Retina (tissue), 1 donor: Measurements from ENCODE around the gene CHIC1.
"Not testable (repeated sequence)": the region's sequence is repeated elsewhere in the genome, so short reads cannot be mapped to it uniquely, and the experiment has no call there.

ENCODE experiments used
- DNase-seq: peaks from one replicate; pipeline ENCODE4 v3.0.0-alpha.2; 2016

CHIC1 gene

DNA sequence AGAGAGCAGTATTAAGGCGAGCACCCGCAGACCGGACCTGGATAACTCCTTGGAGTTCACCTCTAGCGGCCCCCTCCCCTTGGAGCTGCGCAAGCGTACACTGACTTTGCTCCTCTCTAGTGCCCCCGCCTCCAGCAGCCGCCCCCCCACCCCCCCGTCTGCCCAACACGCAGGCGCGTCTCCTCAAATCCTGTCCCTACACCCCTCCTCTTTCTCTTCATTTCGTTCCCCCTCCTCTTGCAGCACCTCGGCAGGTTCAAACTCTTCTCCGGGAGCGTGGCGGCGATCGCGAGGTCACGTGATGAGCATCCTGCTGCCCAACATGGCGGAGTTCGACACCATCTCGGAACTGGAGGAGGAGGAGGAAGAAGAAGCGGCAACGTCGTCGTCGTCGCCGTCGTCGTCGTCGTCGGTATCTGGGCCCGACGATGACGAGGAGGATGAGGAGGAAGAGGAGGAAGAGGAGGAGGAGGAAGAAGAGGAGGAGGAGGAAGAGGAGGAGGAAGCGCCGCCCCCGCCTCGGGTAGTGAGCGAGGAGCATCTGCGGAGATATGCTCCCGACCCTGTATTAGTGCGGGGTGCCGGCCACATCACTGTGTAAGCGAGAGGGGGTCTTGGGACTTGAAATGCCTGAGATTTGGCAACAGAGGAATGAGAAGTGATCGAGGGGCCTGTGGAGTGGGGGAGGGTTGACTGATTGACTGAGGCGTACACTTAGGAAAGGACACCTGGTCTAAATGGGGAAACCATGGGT is at the start of gene CHIC1:
Gene CHIC1, plus strand, starts transcription at position 214 of the 754 bp plus-strand sequence. Its CDS starts 88 bp downstream, at position 302.
- peak; percentile 79 for DNase-seq

DNA sequence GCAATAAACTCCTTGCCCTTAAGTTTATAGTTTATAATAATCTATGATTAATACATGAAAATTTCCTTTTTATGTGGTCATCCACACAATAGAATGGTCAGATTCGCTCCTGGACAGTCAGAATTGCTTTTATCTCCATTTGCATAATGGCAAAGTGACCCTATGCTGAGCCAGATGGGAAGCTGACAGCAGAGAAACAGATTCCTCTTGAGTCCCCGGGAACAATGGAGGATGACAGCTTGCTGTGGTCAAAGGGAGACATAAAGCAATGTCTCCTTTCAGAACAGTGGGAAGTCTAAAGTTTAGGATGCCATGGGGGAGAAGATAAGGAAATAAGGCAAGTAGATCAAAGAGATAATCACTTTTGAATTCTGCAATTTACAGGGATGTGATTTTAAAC is 40.2 kb upstream of the CHIC1 start:
- DNase-seq = not testable (repeated sequence)

DNA sequence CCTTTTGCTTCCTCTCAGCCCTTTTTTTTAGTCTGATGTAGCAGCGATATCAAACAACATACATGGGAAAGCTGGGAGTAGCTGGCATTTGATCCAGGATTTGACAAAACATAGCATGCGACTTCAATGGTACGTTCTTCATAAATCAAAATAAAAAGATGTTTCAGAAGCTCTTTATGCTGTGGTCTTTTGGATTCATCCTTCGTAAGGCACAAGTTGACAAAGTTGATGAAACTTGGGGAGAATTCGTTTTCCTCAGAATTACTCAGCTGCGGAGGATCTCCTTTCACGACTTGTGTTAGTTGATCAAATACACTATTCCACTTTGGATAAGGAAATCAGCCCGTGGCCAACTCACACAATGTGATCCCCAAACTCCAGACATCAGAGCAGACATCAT is 38.1 kb upstream of the CHIC1 start:
- DNase-seq = no peak

DNA sequence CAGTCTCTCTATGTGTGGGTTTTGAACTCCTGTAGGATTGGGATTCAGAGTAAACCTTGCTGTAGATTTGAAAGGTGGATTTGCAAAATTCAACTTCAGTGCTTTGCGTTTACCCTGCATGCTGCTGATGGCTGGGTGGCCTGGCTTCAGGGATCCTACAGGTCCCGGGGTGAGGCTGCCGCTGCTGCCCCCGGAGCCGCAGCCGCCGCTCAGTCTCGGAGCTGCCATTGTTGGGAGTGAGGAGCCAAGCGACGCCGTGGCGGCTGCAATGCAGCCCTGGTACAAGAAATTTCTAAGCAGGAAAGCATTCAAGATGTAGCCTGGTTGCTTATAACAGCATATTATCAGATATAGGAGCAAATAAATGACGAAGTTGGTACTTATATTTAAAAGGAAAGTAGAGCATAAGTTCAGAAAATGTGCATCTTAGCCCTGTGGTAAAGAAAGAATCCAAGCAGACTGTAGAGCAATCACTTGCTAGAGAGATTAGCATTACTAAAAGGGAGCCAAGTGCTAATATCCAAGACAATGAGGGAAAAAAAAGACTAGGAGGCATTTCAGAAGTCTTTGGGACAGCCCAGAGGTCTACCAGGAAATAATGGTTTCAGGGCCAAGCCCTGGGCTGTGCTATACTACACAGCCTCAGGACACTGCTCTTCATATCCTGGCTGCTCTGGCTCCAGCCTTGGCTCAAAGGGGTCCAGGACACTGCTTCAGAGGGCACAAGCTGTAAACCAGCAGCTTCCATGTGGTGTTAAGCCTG is 36.9 kb upstream of the CHIC1 start:
- DNase-seq = peak; percentile 11

DNA sequence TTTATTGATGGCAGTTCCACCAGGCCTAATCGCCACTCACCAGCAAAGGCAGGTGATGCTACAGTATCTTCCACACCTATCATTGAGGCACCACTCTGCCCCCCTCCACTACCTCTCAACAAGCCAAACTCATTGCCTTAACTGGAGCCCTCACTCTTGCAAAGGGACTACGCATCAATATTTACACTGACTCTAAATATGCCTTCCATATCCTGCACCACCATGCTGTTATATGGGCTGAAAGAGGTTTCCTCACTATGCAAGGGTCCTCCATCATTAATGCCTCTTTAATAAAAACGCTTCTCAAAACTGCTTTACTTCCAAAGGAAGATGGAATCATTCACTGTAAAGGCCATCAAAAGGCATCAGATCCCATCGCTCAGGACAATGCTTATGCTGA is 31.3 kb upstream of the CHIC1 start:
- DNase-seq = not testable (repeated sequence)

DNA sequence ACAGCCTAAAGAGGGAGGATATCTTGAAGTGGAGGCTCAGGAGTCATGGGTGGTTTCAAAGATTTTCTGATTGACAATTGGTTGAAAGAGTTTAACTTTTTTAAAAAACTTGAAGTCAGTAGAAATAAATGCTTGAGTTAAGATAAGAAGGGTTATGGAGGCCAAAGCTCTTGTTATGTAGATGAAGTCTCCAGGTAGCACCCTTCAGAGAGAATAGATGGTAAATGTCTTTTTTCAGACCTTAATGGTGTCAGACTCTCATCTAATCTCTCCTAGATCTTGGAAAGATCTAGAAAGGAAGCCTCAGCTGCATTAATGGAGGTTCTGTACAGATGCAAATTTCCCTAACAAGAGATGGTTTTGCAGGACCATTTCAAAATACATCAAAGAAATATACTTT is 6.8 kb upstream of the CHIC1 start:
- DNase-seq = no peak

DNA sequence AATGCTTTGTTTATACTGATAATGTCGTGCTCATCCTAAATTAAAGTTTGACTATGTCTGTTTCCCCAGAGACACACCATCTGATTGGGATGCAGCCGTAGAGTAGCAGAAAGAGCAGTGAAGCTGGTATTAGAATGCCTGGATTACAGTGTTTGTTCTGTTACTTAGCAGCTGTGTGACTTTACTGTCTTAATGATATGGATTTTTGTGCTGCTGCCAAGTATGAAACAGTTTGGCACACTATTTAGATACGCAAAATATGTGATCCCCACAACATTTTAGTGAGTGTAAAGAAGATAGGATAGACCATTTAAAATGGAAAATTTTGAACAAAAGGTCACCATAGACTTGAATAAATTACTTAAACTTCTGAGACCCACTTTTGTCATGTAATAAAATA is 1.2 kb upstream of the CHIC1 start:
- DNase-seq = no peak

DNA sequence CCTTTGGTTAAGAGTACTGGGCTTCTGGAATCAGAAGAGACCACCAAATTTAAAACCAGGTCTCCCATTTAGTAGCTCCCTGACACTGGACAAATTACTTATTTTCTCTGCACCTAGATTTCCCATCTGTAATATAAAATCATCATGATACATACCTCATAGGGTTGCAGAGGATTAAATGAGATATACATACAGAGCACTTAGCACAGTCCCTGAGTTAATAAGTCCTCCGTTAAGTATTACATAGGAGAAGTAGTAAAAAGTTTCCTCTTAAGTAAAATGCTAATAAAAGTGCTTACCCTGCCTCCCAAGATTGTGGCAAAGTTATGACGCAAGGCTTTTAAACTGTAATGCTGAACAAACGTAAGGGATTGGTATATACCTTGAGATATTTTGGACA is 539 bp upstream of the CHIC1 start:
- no peak for DNase-seq

DNA sequence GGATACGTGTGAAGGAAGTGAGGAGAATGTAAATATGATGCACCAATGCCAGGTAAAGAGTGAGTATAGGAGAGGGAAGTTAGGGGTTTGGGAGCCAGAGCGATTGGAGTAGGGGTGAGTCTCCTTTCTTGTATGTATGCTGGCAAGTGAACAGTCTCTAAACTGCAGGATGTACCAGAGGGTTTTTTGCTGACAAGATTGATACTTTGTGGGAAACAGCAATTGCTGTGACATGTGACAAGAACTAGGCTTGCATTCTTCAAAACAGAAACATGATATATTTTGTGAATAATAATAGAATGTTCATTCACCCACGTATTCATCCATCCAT is 706 bp downstream of the CHIC1 start:
- DNase-seq = no peak

DNA sequence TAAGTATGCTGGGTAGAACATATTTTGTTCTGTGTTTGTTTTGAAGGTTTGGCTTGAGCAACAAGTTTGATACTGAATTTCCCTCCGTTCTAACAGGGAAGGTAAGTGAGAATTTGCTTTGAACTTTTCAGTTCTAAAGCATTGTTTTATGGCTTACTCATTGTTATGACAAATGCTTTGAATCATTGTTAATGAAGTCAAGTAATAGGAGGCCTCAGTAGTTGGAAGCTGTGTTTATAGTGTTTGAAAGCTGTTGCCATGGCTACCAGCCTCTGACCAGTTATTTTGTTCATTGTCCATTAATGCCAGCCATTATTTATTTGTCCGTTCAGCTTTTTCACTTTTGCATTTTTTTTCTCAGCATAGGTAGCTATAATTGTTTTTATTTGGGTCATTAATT is 14.4 kb downstream of the CHIC1 start:
- peak; percentile 29 for DNase-seq

DNA sequence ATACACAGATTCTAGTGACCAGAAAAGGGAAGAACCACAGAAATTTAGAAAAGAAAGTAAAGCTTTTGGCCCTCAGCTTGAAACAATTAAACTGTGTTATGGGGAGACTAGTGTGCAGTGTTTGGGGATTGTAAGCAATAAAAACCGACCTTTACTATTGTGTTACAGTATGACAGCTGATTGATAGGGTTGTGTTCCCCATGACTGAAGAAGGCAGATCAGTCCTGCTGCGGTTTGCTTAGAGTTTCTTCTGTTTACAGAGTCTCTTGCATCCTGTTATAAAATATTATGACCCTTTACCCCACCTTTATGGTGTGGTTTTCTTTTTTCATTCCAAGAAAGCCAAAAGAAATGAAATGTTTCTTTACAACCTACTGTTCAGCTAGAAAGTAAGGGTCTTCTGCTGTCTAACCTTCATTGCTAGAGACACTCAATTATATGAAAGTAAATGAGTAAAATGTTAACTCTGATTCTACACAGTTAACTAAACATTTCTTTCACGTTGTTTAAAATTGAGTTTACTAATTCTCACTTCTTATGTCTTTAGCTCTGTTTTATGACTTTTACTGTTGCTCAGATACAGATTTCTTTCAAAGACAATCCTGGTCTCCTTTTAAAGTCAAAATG is 18.1 kb downstream of the CHIC1 start:
- DNase-seq = no peak

DNA sequence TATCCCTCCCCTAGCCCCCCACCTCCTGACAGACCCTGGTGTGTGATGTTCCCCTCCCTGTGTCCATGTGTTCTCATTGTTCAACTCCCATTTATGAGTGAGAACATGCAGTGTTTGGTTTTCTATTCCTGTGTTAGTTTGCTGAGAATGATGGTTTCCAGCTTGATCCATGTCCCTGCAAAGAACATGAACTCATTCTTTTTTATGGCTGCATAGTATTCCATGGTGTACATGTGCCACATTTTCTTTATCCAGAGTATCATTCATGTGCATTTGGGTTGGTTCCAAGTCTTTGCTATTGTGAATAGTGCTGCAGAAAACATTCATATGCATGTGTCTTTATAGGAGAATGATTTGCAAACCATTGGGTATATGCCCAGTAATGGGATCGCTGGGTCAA is 34.8 kb downstream of the CHIC1 start:
- DNase-seq = not testable (repeated sequence)

DNA sequence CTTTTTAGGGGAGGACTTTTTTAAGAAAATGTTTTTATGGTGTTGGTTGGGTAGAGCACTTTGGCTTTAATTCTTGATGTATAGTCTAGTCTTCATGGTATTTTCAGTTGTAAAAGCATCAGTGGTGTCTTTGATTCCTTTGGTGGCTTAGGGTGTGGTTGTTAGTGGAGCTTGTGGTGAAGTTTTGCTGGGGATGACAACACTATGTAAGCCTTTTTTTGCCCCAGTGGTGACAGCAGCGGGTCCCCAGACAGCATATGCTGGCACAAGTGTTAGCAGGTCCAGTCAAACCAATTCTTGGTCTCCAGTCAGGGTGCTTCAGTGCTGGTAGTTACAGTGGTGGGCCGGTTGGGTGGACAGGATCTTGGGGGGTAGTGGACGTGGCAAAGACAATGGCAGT is 52.0 kb downstream of the CHIC1 start:
- DNase-seq = no peak

DNA sequence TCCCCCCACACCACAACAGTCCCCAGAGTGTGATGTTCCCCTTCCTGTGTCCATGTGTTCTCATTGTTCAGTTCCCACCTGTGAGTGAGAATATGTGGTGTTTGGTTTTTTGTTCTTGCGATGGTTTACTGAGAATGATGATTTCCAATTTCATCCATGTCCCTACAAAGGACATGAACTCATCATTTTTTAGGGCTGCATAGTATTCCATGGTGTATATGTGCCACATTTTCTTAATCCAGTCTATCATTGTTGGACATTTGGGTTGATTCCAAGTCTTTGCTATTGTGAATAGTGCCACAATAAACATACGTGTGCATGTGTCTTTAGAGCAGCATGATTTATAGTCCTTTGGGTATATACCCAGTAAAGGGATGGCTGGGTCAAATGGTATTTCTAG is 78.7 kb downstream of the CHIC1 start:
- not testable (repeated sequence) for DNase-seq

DNA sequence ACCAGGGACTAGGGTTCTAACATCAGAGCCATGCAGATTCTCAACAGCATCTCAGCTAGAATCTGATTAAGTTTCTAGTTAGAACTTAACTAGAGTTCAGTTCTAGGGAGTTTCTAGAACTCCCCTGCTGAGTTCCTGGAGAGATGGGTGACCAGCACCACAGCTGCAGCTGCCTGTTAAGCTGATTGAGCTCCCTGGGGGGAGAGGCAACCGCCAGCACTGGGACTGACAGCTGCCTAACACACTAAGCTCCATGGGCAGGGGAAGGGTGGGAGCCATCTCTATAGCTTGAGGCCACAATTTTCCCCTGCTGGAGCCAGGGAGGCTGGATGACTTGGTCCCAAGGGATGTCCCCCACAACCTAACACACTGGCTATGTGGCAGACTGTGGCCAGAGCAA is 84.2 kb downstream of the CHIC1 start:
- no peak for DNase-seq

DNA sequence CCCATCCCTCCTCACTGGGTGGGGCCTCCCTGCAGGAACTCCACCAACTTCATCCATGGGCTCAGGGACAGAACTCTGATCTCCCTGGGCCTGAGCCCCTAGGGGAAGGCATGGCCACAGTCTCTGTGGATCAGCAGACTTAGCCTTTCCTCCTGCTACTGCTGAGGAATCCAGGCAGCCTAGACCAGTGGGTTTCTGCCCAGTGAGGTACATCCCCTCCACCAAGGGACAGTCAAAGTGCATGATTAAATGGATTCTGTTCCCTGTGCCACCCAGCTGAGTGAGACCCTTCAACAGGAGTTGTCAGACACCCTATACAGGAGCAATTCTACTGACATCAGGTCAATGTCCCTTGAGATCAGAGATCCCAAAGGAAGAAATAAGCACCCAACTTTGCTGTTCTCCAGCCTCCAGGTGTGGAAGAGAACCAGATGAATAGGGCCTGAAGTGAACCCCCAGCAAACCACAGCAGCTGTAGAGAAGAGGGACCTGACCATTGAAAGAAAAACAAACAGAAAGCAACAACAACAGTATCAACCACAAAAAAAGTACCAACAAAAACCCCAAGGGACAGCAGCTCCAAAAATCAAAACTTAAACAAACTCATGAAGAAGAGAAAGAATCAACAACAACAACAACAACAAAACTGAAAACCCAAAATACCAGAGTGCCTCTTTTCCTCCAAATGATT is 84.8 kb downstream of the CHIC1 start:
- DNase-seq = no peak

DNA sequence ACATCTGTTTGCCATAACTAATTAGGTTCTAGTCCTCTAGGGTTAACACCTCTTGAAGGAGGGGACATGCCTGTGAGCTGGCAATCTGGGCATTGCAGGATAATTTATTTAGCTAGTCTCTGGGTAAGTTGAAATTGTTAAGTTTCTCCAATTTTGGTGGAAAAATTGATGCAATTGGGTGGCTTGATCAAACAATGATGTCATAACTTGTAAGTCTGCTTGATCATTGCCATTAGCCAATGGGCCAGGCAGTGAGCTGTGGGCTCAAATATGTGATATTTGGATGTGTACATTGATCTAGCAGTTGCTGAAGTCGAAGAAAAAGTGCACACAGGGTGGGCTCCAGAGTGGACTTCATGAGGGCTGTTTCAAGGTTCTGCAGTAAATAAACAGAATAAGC is 98.3 kb downstream of the CHIC1 start:
- not testable (repeated sequence) for DNase-seq

DNA sequence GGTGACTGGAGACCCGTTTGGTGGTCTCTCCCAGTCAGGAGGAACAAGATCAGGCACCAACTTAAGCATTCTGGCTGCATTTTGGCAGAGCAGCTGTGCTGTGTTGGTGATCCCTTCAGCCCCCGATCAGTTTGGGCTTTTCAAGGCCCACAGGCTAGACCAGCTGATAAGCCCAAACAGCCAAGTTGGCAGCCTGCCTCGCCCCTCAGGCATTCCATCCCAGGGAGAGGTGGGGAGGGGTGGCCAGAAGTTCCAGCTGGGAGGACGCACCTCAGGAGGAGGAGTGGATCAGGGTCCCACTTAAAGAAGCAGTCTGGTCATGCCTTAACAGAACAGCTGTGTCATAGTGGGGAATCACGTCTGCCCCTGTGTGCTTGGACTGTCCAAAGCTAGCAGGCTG is 105.8 kb downstream of the CHIC1 start:
- no peak for DNase-seq

DNA sequence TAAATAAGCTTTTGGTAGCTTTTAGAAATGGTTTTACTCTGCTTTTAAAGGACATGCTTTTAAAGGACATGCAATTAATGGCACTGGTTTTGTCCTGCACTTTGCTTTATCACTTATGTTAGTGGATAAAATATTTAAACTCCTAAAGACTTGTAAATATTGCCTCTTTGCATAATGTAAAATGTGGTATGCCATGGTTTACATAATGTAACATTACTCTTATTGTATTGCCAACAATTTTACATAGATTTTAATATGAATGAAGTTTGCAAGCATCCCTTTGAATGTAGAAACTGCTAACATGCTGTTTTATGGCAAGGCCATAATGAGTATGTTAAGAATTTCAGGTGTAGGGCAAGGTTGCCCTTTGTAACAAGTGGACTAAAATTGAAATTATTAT is 118.4 kb downstream of the CHIC1 start:
- no peak for DNase-seq

DNA sequence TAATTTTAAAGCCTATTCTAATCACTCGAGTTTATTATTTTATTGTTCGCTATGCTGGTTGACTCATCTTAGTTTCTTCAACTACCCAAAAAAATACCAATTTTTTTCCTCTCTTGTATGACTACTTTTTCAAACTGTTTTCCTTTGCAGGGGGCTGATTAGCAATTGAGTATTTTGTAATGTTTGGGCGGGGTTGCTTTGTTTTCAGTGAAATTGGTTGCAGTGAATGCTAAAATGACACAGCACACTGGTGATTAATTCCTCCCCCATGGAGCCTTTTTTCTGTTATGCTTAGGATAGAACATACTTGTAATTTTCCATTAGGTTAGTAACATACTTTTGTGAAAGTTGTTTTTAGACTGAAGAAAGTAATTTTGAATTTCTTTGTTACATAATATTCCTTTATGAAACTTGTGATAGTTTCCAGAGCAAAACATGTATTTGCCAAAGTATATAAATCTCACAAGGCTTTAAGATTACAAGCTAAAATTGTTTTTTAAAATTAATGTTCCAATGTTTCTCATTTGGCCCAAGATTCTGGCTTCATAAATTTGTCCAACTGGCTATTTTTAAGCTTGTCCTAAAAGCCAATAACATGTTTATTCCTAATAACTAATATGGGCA is 120.4 kb downstream of the CHIC1 start:
- no peak for DNase-seq

DNA sequence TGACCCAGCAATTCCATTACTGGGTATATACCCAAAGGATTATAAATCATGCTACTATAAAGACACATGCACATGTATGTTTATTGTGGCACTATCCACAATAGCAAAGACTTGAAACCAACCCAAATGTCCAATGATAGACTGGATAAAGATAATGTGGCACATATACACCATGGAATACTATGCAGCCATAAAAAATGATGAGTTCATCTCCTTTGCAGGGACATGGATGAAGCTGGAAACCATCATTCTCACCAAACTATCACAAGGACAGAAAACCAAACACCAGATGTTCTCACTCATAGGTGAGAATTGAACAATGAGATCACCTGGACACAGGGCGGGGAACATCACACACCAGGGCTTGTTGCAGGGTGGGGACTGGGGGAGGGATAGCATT is 144.0 kb downstream of the CHIC1 start:
- not testable (repeated sequence) for DNase-seq

DNA sequence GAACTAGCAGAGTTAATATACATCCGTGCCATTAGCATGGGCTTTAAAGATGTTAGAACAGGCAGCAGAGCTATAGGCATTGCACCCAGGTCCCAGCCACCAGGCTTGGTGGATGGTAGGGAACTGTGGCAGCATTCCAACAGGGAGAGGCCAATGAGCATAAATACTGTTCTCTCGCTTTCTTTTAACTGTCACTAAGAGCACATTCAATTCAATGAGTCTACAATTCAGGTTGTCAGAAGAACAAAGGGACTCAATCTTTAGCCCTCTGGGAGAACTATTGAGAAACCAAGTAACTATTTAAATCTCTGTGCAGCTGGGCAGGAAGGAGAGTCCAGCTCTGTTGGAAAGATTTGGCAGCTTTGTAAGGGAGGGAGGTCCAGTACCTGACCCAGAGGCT is 165.6 kb downstream of the CHIC1 start:
- peak; percentile 1 for DNase-seq
